ENCODE measurements around the gene ATP6V1B1.

DNA sequence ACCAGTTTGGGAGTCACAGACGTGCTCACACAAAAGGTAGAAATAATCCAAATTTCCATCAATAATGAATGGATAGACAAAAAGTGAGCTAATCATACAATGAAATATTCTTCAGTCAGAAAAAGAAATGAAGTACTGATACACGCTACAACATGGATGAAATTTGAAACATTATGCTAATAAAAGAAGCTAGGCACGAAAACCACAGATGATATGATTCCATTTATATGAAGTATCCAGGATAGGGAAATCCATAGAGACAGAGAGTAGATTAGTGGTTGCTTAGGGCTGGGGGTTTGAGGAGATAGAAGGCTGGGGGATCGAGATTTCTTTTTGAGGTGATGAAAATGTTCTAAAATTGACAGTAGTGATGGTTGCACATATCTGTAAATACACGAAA is 43.0 kb upstream of the ATP6V1B1 start:
- no peak for TF ChIP-seq YY1 (IDR thresholded peaks at IDR 0.05; ENCODE audit: low read depth, low read length)
- TF ChIP-seq, protein P1, sequence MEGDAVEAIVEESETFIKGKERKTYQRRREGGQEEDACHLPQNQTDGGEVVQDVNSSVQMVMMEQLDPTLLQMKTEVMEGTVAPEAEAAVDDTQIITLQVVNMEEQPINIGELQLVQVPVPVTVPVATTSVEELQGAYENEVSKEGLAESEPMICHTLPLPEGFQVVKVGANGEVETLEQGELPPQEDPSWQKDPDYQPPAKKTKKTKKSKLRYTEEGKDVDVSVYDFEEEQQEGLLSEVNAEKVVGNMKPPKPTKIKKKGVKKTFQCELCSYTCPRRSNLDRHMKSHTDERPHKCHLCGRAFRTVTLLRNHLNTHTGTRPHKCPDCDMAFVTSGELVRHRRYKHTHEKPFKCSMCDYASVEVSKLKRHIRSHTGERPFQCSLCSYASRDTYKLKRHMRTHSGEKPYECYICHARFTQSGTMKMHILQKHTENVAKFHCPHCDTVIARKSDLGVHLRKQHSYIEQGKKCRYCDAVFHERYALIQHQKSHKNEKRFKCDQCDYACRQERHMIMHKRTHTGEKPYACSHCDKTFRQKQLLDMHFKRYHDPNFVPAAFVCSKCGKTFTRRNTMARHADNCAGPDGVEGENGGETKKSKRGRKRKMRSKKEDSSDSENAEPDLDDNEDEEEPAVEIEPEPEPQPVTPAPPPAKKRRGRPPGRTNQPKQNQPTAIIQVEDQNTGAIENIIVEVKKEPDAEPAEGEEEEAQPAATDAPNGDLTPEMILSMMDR (IDR thresholded peaks at IDR 0.05 in 2 of 3, conservative IDR thresholded peaks at IDR 0.05 in 1 of 3; ENCODE audit: control insufficient read depth in 2 of 3, extremely low read depth in 1 of 3, insufficient read depth in 1 of 3, low read depth in 3 of 3, low read length in 3 of 3): no peak
- TF ChIP-seq SKIL (IDR thresholded peaks at IDR 0.05; ENCODE audit: low read depth, poor library complexity, severe bottlenecking): no peak
- no peak for TF ChIP-seq CBX5 (IDR thresholded peaks at IDR 0.05; ENCODE audit: low read depth)
- TF ChIP-seq PAX8 (IDR thresholded peaks at IDR 0.05): no peak
- TF ChIP-seq PBX3 (IDR thresholded peaks at IDR 0.05; ENCODE audit: insufficient replicate concordance, low read depth, low read length): no peak
- TF ChIP-seq, protein P2, sequence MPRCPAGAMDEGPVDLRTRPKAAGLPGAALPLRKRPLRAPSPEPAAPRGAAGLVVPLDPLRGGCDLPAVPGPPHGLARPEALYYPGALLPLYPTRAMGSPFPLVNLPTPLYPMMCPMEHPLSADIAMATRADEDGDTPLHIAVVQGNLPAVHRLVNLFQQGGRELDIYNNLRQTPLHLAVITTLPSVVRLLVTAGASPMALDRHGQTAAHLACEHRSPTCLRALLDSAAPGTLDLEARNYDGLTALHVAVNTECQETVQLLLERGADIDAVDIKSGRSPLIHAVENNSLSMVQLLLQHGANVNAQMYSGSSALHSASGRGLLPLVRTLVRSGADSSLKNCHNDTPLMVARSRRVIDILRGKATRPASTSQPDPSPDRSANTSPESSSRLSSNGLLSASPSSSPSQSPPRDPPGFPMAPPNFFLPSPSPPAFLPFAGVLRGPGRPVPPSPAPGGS (IDR thresholded peaks at IDR 0.05; ENCODE audit: borderline replicate concordance, insufficient read depth, low read depth, low read length, poor library complexity, severe bottlenecking): no peak

Data from GM12878 (cell line).